Fibroblast of skin of right biceps (primary cell): ENCODE data around the gene PRRG1.
"Not testable (repeated sequence)": the region's sequence is repeated elsewhere in the genome, so short reads cannot be mapped to it uniquely, and the experiment has no call there.

ENCODE experiments used
- DNase-seq: peaks from one replicate; pipeline ENCODE4 v3.0.0-alpha.2; 2013

PRRG1 gene

GRCh38 chrX:37476571-37477170 lies 127.5 kb downstream of the PRRG1 start:
- DNase-seq: no peak

GRCh38 chrX:37484335-37484734 lies 135.2 kb downstream of the PRRG1 start:
- DNase-seq: not testable (repeated sequence)

- DNase-seq: no peak
Observed at GRCh38 chrX:37485429-37485828, 136.3 kb downstream of the PRRG1 start.

GRCh38 chrX:37487271-37487670 lies 138.1 kb downstream of the PRRG1 start:
- no peak for DNase-seq

- DNase-seq: no peak
Observed at GRCh38 chrX:37488323-37488722, 139.2 kb downstream of the PRRG1 start.

GRCh38 chrX:37491686-37492085 lies 142.5 kb downstream of the PRRG1 start:
- DNase-seq: no peak

- not testable (repeated sequence) for DNase-seq
Observed at GRCh38 chrX:37495760-37496159, 146.6 kb downstream of the PRRG1 start.

- DNase-seq: not testable (repeated sequence)
Observed at GRCh38 chrX:37497126-37497525, 148.0 kb downstream of the PRRG1 start.

- not testable (repeated sequence) for DNase-seq
Observed at GRCh38 chrX:37498323-37498722, 149.2 kb downstream of the PRRG1 start.

- DNase-seq: not testable (repeated sequence)
Observed at GRCh38 chrX:37499649-37500048, 150.5 kb downstream of the PRRG1 start.

- no peak for DNase-seq
Observed at GRCh38 chrX:37504991-37505390, 155.8 kb downstream of the PRRG1 start.
